Small intestine (tissue), 7 donors: ENCODE results near the gene TMEM163. TPM values are rescaled to one million over a fixed set of nuclear protein-coding genes. Genes with fewer than 3 reads are reported as not detected.
A peak's percentile ranks its signal among the peaks of the same experiment; 100 is the strongest.

Experiments
- DNase-seq, 2 donors: peaks; one replicate each; pipeline versions ENCODE4 v3.0.0 to v3.0.0-alpha.2; 2013
- FAIRE-seq: peaks from 2 replicates; lab custom pipeline; 2012; peaks lifted over from hg19 to GRCh38; lab: Jason Lieb, UNC
- H3K27ac ChIP-seq, 3 donors: one replicate each; pipeline ENCODE4 v1.5.1; 2013; ENCODE audit warnings: low read length in 2 of 3, mild to moderate bottlenecking in 2 of 3, control low read depth in 1 of 3, inconsistent platforms in 1 of 3, low read depth in 1 of 3, moderate library complexity in 1 of 3
- H3K27me3 ChIP-seq, 3 donors: one replicate each; pipeline ENCODE4 v1.6.1; 2013; ENCODE audit warnings: low read length in 3 of 3, inconsistent platforms in 1 of 3; ENCODE audit not compliant: control insufficient read depth in 3 of 3, insufficient read depth in 3 of 3
- H3K36me3 ChIP-seq, 3 donors: one replicate each; pipeline ENCODE4 v1.6.1; 2013; ENCODE audit warnings: low read length in 3 of 3, inconsistent platforms in 1 of 3, low read depth in 1 of 3, mild to moderate bottlenecking in 1 of 3, moderate library complexity in 1 of 3; ENCODE audit not compliant: control insufficient read depth in 3 of 3, insufficient read depth in 2 of 3
- H3K4me1 ChIP-seq, 3 donors: one replicate each; pipeline ENCODE4 v1.6.1; 2013; ENCODE audit warnings: low read length in 2 of 3, inconsistent platforms in 1 of 3, low read depth in 1 of 3, mild to moderate bottlenecking in 1 of 3, moderate library complexity in 1 of 3; ENCODE audit not compliant: control insufficient read depth in 3 of 3, insufficient read depth in 2 of 3
- H3K4me3 ChIP-seq, 3 donors: one replicate each; pipeline ENCODE4 v1.5.1; 2013; ENCODE audit warnings: low read length in 3 of 3, control low read depth in 1 of 3, inconsistent platforms in 1 of 3, low read depth in 1 of 3, mild to moderate bottlenecking in 1 of 3, moderate library complexity in 1 of 3
- H3K9me3 ChIP-seq, 2 donors: one replicate each; pipeline ENCODE4 v1.6.1; 2013; ENCODE audit warnings: low read depth in 1 of 2, low read length in 1 of 2; ENCODE audit not compliant: control insufficient read depth in 2 of 2, insufficient read depth in 1 of 2
- WGBS, 3 donors: extraction: QIAGEN DNeasy Blood & Tissue Kit; methylation state at CpG; one replicate each; pipeline ENCODE4 v1.1.7; 2013; 5-methylcytosine and 5-hydroxymethylcytosine counted together
- polyA plus RNA-seq, 4 donors: library from polyadenylated mRNA; stranded (reverse) in 3 of 4; unstranded in 1 of 4; fragments of 200-250 nt in 3 of 4; fragments of 120-200 nt in 1 of 4; gene quantifications; one replicate each; pipeline versions ENCODE4 v1.2.1 to v1.2.3, GENCODE V29; 2013
- donor health status: healthy with polysubstance abuse.
- donor health status: control.
- donor health status: control.
- donor health status: Bipolar disorder and iron deficiency.
- donor health status: healthy.

Gene TMEM163
- polyA plus RNA-seq, 4 donors = 0.13 to 0.57 (median 0.38) TPM

- H3K27me3 ChIP-seq = peaks cover 5 to 68% (median 26%) of the 10 kb centered on the region in 3 donors
- H3K27ac ChIP-seq = no peak overlapping the region
- no peaks in the 10 kb centered on the region for H3K9me3 ChIP-seq
- DNase-seq (peak in 1 of 2 donors; percentile 39), FAIRE-seq (no peak)
- no peaks in the 10 kb centered on the region for H3K36me3 ChIP-seq
- 1 to 2% (median 2%) methylated on average over 68 to 91 of the region's 91 CpGs for WGBS, 3 donors
- H3K4me1 ChIP-seq = peaks cover 0 to 10% (median 0%) of the 10 kb centered on the region in 3 donors
- peak overlapping the region; percentile 12 to 55 (median 28) for H3K4me3 ChIP-seq
These were observed 580 bp downstream of the TMEM163 start for GRCh38 chr2:134718023-134718816.

- Histone ChIP-seq H3K9me3 (no peaks in the 10 kb centered on the region), H3K4me3 (no peak overlapping the region), H3K36me3 (no peaks in the 10 kb centered on the region), H3K27ac (no peak overlapping the region), H3K4me1 (peaks cover 0 to 10% (median 0%) of the 10 kb centered on the region in 3 donors), H3K27me3 (peaks cover 5 to 66% (median 25%) of the 10 kb centered on the region in 3 donors)
- WGBS, 3 donors = 25 to 33% (median 26%) methylated on average over 24 of the region's 24 CpGs
- DNase-seq (peak in 1 of 2 donors; percentile 13), FAIRE-seq (no peak)
These were observed 1.3 kb downstream of the TMEM163 start for GRCh38 chr2:134717286-134718022.

GRCh38 chr2:134716721-134717243 is 2.0 kb downstream of the TMEM163 start:
- peaks cover 5 to 60% (median 24%) of the 10 kb centered on the region in 3 donors for H3K27me3 ChIP-seq

GRCh38 chr2:134715932-134716643 is 2.7 kb downstream of the TMEM163 start:
- Histone ChIP-seq H3K9me3 (no peaks in the 10 kb centered on the region), H3K27me3 (peaks cover 5 to 55% (median 24%) of the 10 kb centered on the region in 3 donors), H3K4me1 (peaks cover 0 to 10% (median 0%) of the 10 kb centered on the region in 3 donors), H3K4me3 (no peak overlapping the region), H3K36me3 (no peaks in the 10 kb centered on the region), H3K27ac (no peak overlapping the region)
- WGBS, 3 donors = 65 to 67% (median 66%) methylated on average over 4 of the region's 4 CpGs
- no peak for FAIRE-seq
- DNase-seq = no peak

More at GRCh38 chr2:134716721-134717243, 2.0 kb downstream of the TMEM163 start:
- Histone ChIP-seq H3K4me1 (peaks cover 0 to 10% (median 0%) of the 10 kb centered on the region in 3 donors), H3K27ac (no peak overlapping the region), H3K9me3 (no peaks in the 10 kb centered on the region), H3K36me3 (no peaks in the 10 kb centered on the region), H3K4me3 (no peak overlapping the region)
- whole genome bisulfite sequencing, 3 donors = 60 to 66% (median 62%) methylated on average over 8 of the region's 8 CpGs
- no peak for DNase-seq
- no peak for FAIRE-seq

GRCh38 chr2:134714228-134714627 is 4.6 kb downstream of the TMEM163 start:
- FAIRE-seq = no peak

GRCh38 chr2:134713606-134714005 is 5.2 kb downstream of the TMEM163 start:
- DNase-seq (no peak), FAIRE-seq (no peak)
- Histone ChIP-seq H3K27ac (no peak overlapping the region), H3K9me3 (no peaks in the 10 kb centered on the region), H3K36me3 (no peaks in the 10 kb centered on the region), H3K27me3 (peaks cover 0 to 37% (median 20%) of the 10 kb centered on the region in 3 donors), H3K4me1 (peaks cover 0 to 7% (median 0%) of the 10 kb centered on the region in 3 donors), H3K4me3 (no peak overlapping the region)
- WGBS, 3 donors = 76 to 86% (median 86%) methylated on average over 1 of the region's 1 CpG

More at GRCh38 chr2:134714228-134714627, 4.6 kb downstream of the TMEM163 start:
- Histone ChIP-seq H3K27me3 (peaks cover 5 to 38% (median 20%) of the 10 kb centered on the region in 3 donors), H3K27ac (no peak overlapping the region), H3K36me3 (no peaks in the 10 kb centered on the region), H3K9me3 (no peaks in the 10 kb centered on the region), H3K4me1 (peaks cover 0 to 8% (median 0%) of the 10 kb centered on the region in 3 donors), H3K4me3 (no peak overlapping the region)
- no peak for DNase-seq
- WGBS, 3 donors = 75 to 83% (median 80%) methylated on average over 2 of the region's 2 CpGs

- no peak overlapping the region for H3K4me3 ChIP-seq
- no peak for DNase-seq
- H3K4me1 ChIP-seq = peaks cover 0 to 5% (median 0%) of the 10 kb centered on the region in 3 donors
- no peak for FAIRE-seq
- H3K9me3 ChIP-seq = no peaks in the 10 kb centered on the region
- 70 to 87% (median 82%) methylated on average over 11 of the region's 11 CpGs for WGBS, 3 donors
- no peaks in the 10 kb centered on the region for H3K36me3 ChIP-seq
- H3K27ac ChIP-seq = no peak overlapping the region
- H3K27me3 ChIP-seq = peaks cover 0 to 34% (median 18%) of the 10 kb centered on the region in 3 donors
These were observed 5.6 kb downstream of the TMEM163 start for GRCh38 chr2:134713176-134713575.
